GM13976 (cell line): ENCODE data around the gene SIRT6.
"Not testable (repeated sequence)": the region's sequence is repeated elsewhere in the genome, so short reads cannot be mapped to it uniquely, and the experiment has no call there.

Source experiments
- DNase-seq: peaks from one replicate; pipeline ENCODE4 v3.0.0; 2012; ENCODE audit warnings: low spot score
- in situ Hi-C: fragments of 300-500 bp; cut with MboI; formaldehyde crosslinking; loops from one replicate; pipeline ENCODE4 v1.12.0; 2022; ENCODE audit warnings: low sequenced_read_pairs, mixed read lengths, inconsistent platforms; ENCODE audit not compliant: unreplicated experiment
- TF ChIP-seq, protein P1 (sequence below): IDR thresholded peaks from 2 replicates; pipeline ENCODE4 v1.5.1; 2012; ENCODE audit warnings: borderline replicate concordance, mild to moderate bottlenecking; ENCODE audit not compliant: insufficient read depth; ENCODE audit errors: extremely low read depth, missing control alignments, control extremely low read depth

The SIRT6 gene

DNA sequence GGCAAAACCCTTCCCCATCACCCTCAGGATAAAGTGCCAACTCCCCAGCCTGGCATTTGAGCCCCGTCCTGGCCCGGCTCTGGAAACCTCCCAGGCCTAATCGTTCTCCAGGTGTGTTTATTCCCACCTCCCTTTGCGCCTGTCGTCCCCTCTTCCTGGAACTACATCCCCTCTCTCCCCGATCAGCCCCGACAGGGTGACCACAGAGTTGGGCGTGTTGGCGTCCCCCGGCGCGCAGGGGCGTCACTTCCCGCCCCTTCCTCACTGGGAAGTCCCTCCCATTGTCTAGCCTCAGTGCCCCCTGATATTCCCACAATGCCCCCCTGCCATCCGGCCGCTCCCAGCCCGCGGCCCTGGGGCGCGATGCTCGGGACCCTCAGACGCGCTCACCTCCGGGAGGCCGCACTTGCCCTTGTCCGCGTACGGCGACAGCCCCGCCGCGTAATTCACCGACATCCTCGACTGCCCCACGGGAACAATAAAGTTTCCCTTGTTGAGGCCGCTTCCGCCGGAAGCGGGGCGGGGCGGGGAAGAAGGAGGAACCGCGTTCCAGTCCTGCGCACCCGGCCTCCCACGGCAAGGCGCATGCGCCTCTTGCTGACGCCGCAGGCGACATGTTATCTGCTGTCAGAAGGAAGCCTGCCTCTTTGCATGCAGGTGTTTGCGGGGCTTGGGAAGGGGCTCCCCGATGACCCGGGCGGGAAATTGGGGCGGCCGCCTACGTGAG lies at the start of gene SIRT6, which contains the start of gene ANKRD24:
TSS of gene SIRT6 (minus strand) at position 480 of the 727 bp plus-strand sequence. CDS start at position 456, 24 bp downstream.
TSS of gene ANKRD24 (plus strand) at position 606 of the 727 bp plus-strand sequence. CDS start 3,737 bp downstream, outside the sequence.
- TF ChIP-seq, protein P1, sequence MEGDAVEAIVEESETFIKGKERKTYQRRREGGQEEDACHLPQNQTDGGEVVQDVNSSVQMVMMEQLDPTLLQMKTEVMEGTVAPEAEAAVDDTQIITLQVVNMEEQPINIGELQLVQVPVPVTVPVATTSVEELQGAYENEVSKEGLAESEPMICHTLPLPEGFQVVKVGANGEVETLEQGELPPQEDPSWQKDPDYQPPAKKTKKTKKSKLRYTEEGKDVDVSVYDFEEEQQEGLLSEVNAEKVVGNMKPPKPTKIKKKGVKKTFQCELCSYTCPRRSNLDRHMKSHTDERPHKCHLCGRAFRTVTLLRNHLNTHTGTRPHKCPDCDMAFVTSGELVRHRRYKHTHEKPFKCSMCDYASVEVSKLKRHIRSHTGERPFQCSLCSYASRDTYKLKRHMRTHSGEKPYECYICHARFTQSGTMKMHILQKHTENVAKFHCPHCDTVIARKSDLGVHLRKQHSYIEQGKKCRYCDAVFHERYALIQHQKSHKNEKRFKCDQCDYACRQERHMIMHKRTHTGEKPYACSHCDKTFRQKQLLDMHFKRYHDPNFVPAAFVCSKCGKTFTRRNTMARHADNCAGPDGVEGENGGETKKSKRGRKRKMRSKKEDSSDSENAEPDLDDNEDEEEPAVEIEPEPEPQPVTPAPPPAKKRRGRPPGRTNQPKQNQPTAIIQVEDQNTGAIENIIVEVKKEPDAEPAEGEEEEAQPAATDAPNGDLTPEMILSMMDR, result no peak
- in situ Hi-C loops, result no loop called here
- DNase-seq, result peak; percentile 100

DNA sequence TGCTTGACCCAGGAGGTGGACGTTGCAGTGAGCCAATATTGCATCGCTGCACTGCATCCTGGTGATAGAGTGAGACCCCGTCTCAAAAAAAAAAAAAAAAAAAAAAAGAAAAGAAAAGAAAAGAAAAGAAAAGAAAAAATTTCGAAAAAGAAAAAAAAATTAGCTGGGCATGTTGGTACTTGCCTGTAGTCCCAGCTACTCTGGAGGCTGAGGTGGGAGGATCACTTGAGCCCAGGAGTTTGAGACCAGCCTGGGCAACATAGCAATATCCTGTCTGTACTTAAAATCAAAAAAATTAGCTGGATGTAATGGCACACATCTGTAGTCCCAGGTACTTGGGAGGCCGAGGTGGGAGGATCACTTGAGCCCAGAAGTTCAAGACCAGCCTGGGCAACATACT lies 49.8 kb upstream of the SIRT6 start:
- in situ Hi-C loops, DNase-seq: not testable (repeated sequence)

DNA sequence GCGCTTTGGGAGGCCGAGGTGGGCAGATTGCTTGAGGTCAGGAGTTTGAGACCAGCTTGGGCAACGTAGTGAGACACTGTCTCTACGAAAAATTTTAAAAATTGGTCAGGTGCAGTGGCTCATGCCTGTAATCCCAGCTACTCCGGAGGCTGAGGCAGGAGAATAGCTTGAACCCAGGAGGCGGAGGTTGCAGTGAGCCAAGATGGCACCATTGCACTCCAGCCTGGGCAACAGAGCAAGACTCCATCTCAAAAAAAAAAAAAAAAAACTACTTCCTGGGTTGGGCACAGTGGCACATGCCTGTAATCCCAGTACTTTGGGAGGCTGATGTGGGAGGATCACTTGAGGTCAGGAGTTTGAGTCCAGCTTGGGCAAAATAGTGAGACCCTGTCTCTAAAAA lies 49.2 kb upstream of the SIRT6 start:
- DNase-seq, in situ Hi-C loops: not testable (repeated sequence)

DNA sequence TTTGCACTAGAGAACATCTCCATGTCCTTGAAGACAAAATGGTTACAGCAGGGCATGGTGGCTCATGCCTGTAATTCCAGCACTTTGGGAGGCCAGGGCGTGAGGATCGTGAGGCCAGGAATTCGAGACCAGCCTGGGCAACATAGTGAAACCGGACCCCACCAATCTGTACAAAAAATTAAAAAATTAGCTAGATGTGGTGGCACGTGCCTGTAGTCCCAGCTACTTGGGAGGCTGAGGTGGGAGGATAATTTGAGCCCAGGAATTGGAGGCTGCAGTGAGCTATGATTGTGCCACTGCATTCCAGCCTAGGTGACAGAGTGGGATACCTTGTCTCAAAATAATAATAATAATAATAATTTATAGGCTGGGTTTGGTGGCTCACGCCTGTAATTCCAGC lies 47.9 kb upstream of the SIRT6 start:
- in situ Hi-C loops, DNase-seq: not testable (repeated sequence)

DNA sequence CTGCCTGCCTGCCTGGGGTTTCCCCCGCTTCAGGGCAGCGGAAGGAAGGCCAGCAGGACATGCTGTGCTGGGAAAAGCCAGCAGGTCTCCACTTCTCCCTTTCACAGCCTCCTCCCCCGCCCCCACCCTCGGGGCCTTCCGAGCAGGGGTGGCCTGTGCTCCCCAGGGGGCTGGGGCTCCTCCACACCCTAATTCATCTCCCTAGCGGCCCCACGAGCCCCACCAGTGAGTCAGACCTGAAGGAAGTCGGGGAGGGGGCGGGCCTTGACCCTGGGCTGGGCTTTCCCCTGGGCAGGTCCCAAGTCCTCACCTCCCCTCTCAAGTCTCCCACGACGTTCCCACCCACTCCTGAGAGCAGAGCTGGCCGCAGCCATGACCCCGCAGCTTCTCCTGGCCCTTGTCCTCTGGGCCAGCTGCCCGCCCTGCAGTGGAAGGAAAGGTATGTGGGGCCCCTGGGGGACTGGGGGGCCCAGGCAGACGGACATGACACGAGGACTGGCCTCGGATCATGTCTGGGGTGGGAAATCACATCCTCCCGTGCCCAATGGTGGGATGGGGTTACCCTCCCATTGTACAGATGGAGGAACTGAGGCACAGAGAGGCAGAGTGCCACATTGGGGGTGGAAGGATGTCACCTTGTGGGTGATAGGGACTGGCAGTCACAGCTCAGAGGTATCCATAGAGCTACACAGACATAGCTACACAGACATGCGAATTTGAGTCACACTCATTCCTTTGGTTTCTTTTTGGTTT lies 47.0 kb upstream of the SIRT6 start, which contains the start of gene EBI3:
TSS of gene EBI3 (plus strand) at position 345 of the 753 bp plus-strand sequence. CDS start at position 373, 28 bp downstream.
- TF ChIP-seq, protein P1, result no peak
- DNase-seq, result peak; percentile 90
- in situ Hi-C loops, result no loop called here

DNA sequence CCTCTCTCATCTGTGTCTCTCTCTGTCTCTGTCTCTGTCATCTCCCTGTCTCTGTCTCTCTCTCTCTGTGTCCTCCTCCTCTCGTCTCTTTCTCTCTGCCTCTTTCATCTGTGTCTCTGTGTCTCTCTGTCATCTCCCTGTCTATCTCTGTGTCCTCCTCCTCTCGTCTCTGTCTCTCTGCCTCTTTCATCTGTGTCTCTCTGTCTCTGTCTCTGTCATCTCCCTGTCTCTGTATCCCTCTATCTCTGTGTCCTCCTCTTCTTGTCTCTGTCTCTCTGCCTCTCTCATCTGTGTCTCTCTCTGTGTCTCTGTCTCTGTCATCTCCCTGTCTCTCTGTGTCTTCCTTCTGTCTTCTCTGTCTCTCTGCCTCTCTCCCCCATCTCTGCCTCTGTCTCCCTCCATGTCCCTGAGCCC lies 46.4 kb upstream of the SIRT6 start:
- TF ChIP-seq, protein P1, result no peak
- in situ Hi-C loops, result no loop called here
- DNase-seq, result no peak

DNA sequence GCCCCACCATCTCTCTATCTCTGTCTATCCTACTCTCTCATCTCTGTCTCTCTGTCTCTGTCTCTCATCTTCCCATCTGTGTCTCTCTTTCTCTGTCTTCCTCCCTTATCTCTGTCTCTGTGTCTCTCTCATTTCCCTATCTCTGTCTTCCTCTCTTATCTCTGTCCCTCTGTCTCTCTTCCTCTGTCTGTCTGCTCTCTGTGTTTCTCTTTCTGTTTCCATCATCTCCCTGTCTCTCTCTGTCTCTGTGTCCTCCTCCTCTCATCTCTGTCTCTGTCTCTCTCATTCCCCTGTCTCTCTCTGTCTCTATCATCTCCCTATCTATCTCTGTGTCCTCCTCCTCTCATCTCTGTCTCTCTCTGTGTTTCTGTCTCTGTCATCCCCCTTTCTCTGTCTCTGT lies 45.4 kb upstream of the SIRT6 start:
- in situ Hi-C loops, result no loop called here
- no peak for DNase-seq

DNA sequence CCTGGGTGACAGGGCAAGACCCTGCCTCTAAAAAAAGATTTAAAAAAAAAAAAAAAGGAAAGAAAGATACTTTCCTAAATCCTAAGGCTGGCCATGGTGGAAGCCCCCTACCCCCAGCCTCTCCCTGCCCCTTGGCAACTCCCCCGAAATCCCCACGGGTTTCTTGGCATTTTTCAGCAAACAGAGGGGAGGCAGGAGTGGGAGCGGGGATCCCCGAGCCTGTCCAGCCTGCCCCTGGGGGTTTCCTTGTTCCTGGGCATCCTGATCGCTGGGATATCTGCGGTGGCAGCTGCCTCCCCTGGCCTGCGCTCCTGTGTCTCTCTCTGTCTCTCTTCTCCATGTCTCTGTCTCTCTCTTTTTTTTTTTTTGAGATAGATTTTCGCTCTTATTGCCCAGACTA lies 43.5 kb upstream of the SIRT6 start:
- in situ Hi-C loops, result no loop called here
- no peak for DNase-seq
- TF ChIP-seq, protein P1, result no peak

More for the DNA sequence above, 45.4 kb upstream of the SIRT6 start:
- TF ChIP-seq, protein P1, result no peak
